Measurements from ENCODE around the gene ITGAX. TPM values are rescaled to one million over a fixed set of nuclear protein-coding genes. Genes with fewer than 3 reads are reported as not detected.

ITGAX gene
- total RNA-seq, 1 donor from 2014 or later: not detected

DNA sequence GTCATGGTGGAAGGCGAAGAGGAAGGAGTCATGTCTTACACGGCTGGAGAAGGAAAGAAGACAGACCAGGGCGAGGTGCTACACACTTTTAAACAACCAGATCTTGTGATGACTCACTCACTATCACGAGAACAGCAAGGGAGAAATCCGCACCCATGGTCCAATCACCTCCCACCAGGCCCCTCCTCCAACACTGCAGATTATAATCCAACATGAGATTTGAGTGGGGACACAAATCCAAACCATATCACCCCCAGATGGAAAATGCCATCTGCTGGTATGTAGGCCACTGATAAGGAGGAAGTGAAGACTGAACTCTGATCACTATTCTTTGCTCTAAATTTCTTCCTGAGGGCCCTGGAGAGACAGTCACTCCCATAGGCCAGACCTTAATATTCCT lies 7.5 kb upstream of the ITGAX start:
- TF ChIP-seq, protein P1, sequence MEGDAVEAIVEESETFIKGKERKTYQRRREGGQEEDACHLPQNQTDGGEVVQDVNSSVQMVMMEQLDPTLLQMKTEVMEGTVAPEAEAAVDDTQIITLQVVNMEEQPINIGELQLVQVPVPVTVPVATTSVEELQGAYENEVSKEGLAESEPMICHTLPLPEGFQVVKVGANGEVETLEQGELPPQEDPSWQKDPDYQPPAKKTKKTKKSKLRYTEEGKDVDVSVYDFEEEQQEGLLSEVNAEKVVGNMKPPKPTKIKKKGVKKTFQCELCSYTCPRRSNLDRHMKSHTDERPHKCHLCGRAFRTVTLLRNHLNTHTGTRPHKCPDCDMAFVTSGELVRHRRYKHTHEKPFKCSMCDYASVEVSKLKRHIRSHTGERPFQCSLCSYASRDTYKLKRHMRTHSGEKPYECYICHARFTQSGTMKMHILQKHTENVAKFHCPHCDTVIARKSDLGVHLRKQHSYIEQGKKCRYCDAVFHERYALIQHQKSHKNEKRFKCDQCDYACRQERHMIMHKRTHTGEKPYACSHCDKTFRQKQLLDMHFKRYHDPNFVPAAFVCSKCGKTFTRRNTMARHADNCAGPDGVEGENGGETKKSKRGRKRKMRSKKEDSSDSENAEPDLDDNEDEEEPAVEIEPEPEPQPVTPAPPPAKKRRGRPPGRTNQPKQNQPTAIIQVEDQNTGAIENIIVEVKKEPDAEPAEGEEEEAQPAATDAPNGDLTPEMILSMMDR (IDR thresholded peaks at IDR 0.05; ENCODE audit: partially characterized antibody, unreplicated experiment): no peak
- Mint-ChIP-seq H3K4me3 (ENCODE audit: unreplicated experiment) (no peak overlapping the region), H3K4me1 (ENCODE audit: low read depth, unreplicated experiment) (no peaks in the 10 kb centered on the region), H3K36me3 (ENCODE audit: unreplicated experiment) (no peaks in the 10 kb centered on the region), H3K27ac (ENCODE audit: unreplicated experiment) (no peak overlapping the region), H3K27me3 (ENCODE audit: unreplicated experiment) (peaks cover 6% of the 10 kb centered on the region), H3K9me3 (ENCODE audit: unreplicated experiment) (no peaks in the 10 kb centered on the region)
- no peak for DNase-seq

DNA sequence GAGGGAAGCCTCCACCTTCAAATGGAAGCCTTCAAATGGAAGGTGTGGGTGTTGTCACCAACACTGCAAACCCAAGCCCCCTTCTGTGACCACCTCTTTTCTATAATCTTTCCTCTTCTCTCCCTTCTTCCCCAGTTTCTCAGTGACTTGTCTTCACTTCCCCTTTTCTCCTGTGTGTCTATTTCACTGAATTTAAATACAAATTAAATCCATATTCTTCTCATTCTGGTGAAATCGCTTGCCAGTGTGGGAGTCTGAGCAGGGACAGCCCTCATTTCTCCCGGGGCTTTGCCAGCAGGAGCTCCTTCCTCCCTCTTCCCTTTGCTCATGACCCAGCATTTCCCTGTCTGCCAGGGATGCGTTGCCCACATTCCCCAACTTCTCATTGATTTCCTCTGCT lies 6.4 kb upstream of the ITGAX start:
- DNase-seq: no peak
- Mint-ChIP-seq H3K27me3 (ENCODE audit: unreplicated experiment) (peaks cover 5% of the 10 kb centered on the region), H3K36me3 (ENCODE audit: unreplicated experiment) (peaks cover 4% of the 10 kb centered on the region), H3K9me3 (ENCODE audit: unreplicated experiment) (peaks cover 4% of the 10 kb centered on the region), H3K4me3 (ENCODE audit: unreplicated experiment) (no peak overlapping the region), H3K4me1 (ENCODE audit: low read depth, unreplicated experiment) (no peaks in the 10 kb centered on the region), H3K27ac (ENCODE audit: unreplicated experiment) (no peak overlapping the region)
- TF ChIP-seq, protein P1 (IDR thresholded peaks at IDR 0.05; ENCODE audit: partially characterized antibody, unreplicated experiment): no peak

DNA sequence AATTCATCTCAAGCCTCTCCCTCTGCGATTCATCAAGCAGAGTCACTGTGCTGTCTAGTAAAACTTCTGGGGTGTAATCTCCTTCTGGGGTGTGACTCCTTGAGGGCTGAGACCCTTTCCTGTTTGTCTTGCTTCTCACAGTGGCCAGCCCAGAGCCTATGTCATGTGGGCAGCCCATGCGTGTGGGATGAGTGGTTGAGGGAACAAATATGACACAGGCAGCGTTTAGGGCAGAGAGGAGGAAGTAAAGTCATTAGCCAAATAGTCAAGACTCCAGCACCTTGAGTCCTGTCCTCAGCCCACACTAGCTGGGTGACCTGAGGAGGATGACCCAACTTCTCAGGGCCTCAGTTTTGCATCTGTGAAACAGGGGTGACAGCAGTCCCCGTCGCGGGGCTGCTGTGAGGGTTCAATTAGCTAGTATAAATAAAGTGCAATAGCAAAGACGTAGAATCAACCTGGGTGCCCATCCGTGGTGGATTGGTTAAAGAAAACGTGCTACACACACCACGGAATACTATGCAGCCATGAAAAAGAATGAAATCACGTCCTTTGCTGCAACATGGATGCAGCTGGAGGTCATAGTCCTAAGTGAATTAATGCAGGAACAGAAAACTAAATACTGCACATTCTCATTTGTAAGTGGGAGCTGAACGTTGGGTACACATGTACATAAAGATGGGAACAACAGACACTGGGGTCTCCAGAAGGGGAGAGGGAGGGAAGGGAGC lies 4.5 kb upstream of the ITGAX start:
- H3K36me3 Mint-ChIP-seq (ENCODE audit: unreplicated experiment): peaks cover 4% of the 10 kb centered on the region
- DNase-seq: no peak
- peaks cover 4% of the 10 kb centered on the region for H3K9me3 Mint-ChIP-seq (ENCODE audit: unreplicated experiment)
- TF ChIP-seq, protein P1 (IDR thresholded peaks at IDR 0.05; ENCODE audit: partially characterized antibody, unreplicated experiment): no peak
- H3K4me3 Mint-ChIP-seq (ENCODE audit: unreplicated experiment): no peak overlapping the region
- peaks cover 5% of the 10 kb centered on the region for H3K27me3 Mint-ChIP-seq (ENCODE audit: unreplicated experiment)
- no peak overlapping the region for H3K27ac Mint-ChIP-seq (ENCODE audit: unreplicated experiment)
- no peaks in the 10 kb centered on the region for H3K4me1 Mint-ChIP-seq (ENCODE audit: low read depth, unreplicated experiment)

DNA sequence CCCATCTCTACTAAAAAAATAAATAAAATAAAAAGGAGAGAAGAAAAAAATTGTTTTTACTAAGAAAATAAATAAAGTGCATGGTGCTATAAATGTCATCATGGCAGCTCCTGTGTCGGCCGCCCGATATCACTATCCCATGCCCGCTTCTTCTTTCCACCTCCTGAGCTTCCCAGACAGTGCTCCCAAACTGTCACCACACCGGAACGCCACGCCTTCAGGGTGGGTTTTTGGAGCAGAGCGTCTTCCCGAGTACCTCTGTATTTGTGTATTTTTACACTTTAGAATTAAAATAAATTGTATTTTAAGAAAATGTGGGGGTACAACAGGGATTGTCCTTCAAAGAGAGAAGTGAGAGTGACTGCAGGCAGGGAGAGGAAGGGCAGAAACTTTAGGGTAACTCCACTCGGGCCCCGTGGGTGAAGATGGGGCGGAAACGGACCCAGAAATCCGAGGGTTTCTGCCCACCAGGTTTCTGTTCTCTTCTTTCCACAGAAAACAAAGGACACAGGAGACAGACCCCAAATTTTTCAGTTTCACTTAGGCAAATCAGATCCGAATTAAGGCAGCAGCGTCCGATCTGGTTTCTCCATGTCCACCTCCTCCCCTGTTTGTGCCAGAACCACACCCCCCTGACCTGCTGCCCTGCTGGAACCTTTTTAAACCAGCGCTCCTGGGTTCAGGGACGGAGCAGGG lies 3.6 kb upstream of the ITGAX start:
- TF ChIP-seq, protein P1 (IDR thresholded peaks at IDR 0.05; ENCODE audit: partially characterized antibody, unreplicated experiment): no peak
- Mint-ChIP-seq H3K4me3 (ENCODE audit: unreplicated experiment) (no peak overlapping the region), H3K27ac (ENCODE audit: unreplicated experiment) (no peak overlapping the region), H3K36me3 (ENCODE audit: unreplicated experiment) (peaks cover 4% of the 10 kb centered on the region), H3K9me3 (ENCODE audit: unreplicated experiment) (peaks cover 4% of the 10 kb centered on the region), H3K27me3 (ENCODE audit: unreplicated experiment) (peaks cover 5% of the 10 kb centered on the region), H3K4me1 (ENCODE audit: low read depth, unreplicated experiment) (no peaks in the 10 kb centered on the region)
- DNase-seq: no peak

DNA sequence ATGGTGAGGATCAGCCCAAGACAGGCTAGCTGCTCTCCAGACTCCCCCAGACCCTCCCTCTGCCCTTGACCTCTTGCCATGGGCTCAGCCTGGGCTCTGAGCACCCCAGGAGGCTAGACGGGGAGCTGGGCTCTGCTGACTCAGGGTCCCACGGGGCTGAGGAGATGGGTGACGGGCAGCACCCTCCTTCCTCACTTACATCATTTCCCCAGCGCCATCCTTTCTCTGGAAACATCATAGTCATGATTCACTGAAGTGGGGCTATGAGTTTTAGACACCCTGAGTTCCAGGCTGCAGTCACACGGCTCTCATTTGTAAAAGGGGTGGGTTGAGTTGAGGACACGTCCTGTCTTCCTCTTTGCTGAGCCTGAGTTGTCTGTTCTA lies 3.0 kb upstream of the ITGAX start:
- peaks cover 4% of the 10 kb centered on the region for H3K36me3 Mint-ChIP-seq (ENCODE audit: unreplicated experiment)
- peaks cover 4% of the 10 kb centered on the region for H3K9me3 Mint-ChIP-seq (ENCODE audit: unreplicated experiment)
- TF ChIP-seq, protein P1 (IDR thresholded peaks at IDR 0.05; ENCODE audit: partially characterized antibody, unreplicated experiment): no peak
- DNase-seq: no peak
- H3K4me3 Mint-ChIP-seq (ENCODE audit: unreplicated experiment): no peak overlapping the region
- H3K4me1 Mint-ChIP-seq (ENCODE audit: low read depth, unreplicated experiment): no peaks in the 10 kb centered on the region
- peaks cover 5% of the 10 kb centered on the region for H3K27me3 Mint-ChIP-seq (ENCODE audit: unreplicated experiment)
- H3K27ac Mint-ChIP-seq (ENCODE audit: unreplicated experiment): no peak overlapping the region

Measured in glutamatergic neuron (in vitro differentiated cells).